PC-9 (cell line): ENCODE results near the gene U2SURP. TPM values are rescaled to one million over a fixed set of nuclear protein-coding genes. Genes with fewer than 3 reads are reported as not detected.

Experiments used
- BruUV-seq: library from RNA; stranded (reverse); fragments of 400-500 nt; replicated peaks from 2 replicates; lab custom pipeline; 2021; lab: Mats Ljungman, UMichigan
- CTCF ChIA-PET: fragments of 300-600 bp; sonication (Branson Sonifier 250); formaldehyde crosslinking; loops from one replicate; lab custom pipeline; 2022; ENCODE audit warnings: antibody characterized with exemption; lab: Charles Lee
- POLR2A ChIA-PET: fragments of 300-600 bp; sonication (Branson Sonifier 250); formaldehyde crosslinking; loops from one replicate; lab custom pipeline; 2022; ENCODE audit warnings: antibody characterized with exemption; ENCODE audit not compliant: unreplicated experiment; lab: Charles Lee
- DNase-seq, 2 experiments: peaks; one replicate each; pipeline versions ENCODE4 v3.0.0 to v3.0.0-alpha.2; 2015 to 2022; ENCODE audit warnings: mixed read lengths in 1 of 2
- H2AFZ ChIP-seq: fragments of 200-600 bp; sonication (generic); 2 replicates; pipeline ENCODE4 v1.8.1; 2017; ENCODE audit warnings: antibody characterized with exemption
- H3F3A ChIP-seq: fragments of 200-600 bp; sonication (generic); 2 replicates; pipeline ENCODE4 v1.8.1; 2017; ENCODE audit warnings: antibody characterized with exemption, mild to moderate bottlenecking, low read depth; ENCODE audit not compliant: insufficient read depth
- H3K27ac ChIP-seq: fragments of 200-600 bp; sonication (generic); 2 replicates; pipeline ENCODE4 v1.6.1; 2016; ENCODE audit warnings: mixed run types
- H3K27me3 ChIP-seq: fragments of 200-600 bp; sonication (generic); 2 replicates; pipeline ENCODE4 v1.6.1; 2016; ENCODE audit warnings: low read depth, mixed run types; ENCODE audit not compliant: insufficient read depth
- H3K36me3 ChIP-seq: fragments of 200-600 bp; sonication (generic); 2 replicates; pipeline ENCODE4 v1.6.1; 2016; ENCODE audit warnings: low read depth, mixed run types
- H3K4me1 ChIP-seq: fragments of 200-600 bp; sonication (generic); replicated peaks from 2 replicates; pipeline ENCODE4 v1.6.1; 2016; ENCODE audit warnings: mixed run types; ENCODE audit not compliant: insufficient read depth
- H3K4me2 ChIP-seq: fragments of 200-600 bp; sonication (generic); 2 replicates; pipeline ENCODE4 v1.6.1; 2017; ENCODE audit warnings: mixed run types
- H3K4me3 ChIP-seq: fragments of 200-600 bp; sonication (generic); 2 replicates; pipeline ENCODE4 v1.6.1; 2016; ENCODE audit warnings: mixed run types
- H3K79me2 ChIP-seq: fragments of 200-600 bp; sonication (generic); 2 replicates; pipeline ENCODE4 v1.6.1; 2017; ENCODE audit warnings: low read depth, mixed run types
- H3K9me2 ChIP-seq: fragments of 200-600 bp; sonication (generic); 2 replicates; pipeline ENCODE4 v1.8.1; 2017; ENCODE audit warnings: mild to moderate bottlenecking; ENCODE audit not compliant: insufficient read depth
- H3K9me3 ChIP-seq: fragments of 200-600 bp; sonication (generic); 2 replicates; pipeline ENCODE4 v1.8.1; 2016; ENCODE audit warnings: low read depth; ENCODE audit not compliant: insufficient read depth
- H4K20me1 ChIP-seq: fragments of 200-600 bp; sonication (generic); 2 replicates; pipeline ENCODE4 v1.8.1; 2017; ENCODE audit not compliant: insufficient read depth
- CTCF ChIP-seq: fragments of 200-600 bp; sonication (generic); conservative IDR thresholded peaks from 2 replicates; pipeline ENCODE4 v1.6.1; 2017; ENCODE audit warnings: mixed run types, antibody characterized with exemption, mild to moderate bottlenecking, moderate library complexity
- EZH2 ChIP-seq: fragments of 200-600 bp; sonication (generic); IDR thresholded peaks from 2 replicates; pipeline ENCODE4 v1.8.0; 2017; ENCODE audit warnings: antibody characterized with exemption, low read depth
- intact Hi-C: fragments of 100-400 bp; cut with micrococcal nuclease; formaldehyde crosslinking; loops from one replicate; pipeline ENCODE4 v1.10.0; 2022; ENCODE audit not compliant: unreplicated experiment
- total RNA-seq: library from RNA; stranded (reverse); gene quantifications from 2 replicates; pipeline ENCODE4 v1.2.3, GENCODE V29; 2021

The U2SURP gene
- total RNA-seq, 1 experiment from 2014 or later = 126 TPM

- no peaks in the 10 kb centered on the region for H3K27me3 ChIP-seq
- no peak overlapping the region for H2AFZ ChIP-seq
- CTCF ChIA-PET = no interaction called here
- no peak overlapping the region for H3K4me3 ChIP-seq
- peaks cover 4% of the 10 kb centered on the region for H3K4me1 ChIP-seq
- peaks cover 4% of the 10 kb centered on the region; the same call in 1 of the 2 replicates for H3F3A ChIP-seq
- no TSS peak for BruUV-seq
- POLR2A ChIA-PET = no interaction called here
- no peak for DNase-seq
- intact Hi-C loops = no loop called here
- no peaks in the 10 kb centered on the region for H3K9me2 ChIP-seq
- H3K4me2 ChIP-seq = no peak overlapping the region
- no peaks in the 10 kb centered on the region for H3K9me3 ChIP-seq
- H4K20me1 ChIP-seq = no peaks in the 10 kb centered on the region
- no peaks in the 10 kb centered on the region for H3K36me3 ChIP-seq
- no peak overlapping the region for H3K27ac ChIP-seq
- TF ChIP-seq CTCF = no peak
- no peak for TF ChIP-seq EZH2
- H3K79me2 ChIP-seq = no peaks in the 10 kb centered on the region
Measured at GRCh38 chr3:142971431-142971830, 29.9 kb upstream of the U2SURP start.

- no peaks in the 10 kb centered on the region for H4K20me1 ChIP-seq
- BruUV-seq = no TSS peak
- no peaks in the 10 kb centered on the region for H3K9me3 ChIP-seq
- H3K27ac ChIP-seq = no peak overlapping the region
- POLR2A ChIA-PET = no interaction called here
- no peak overlapping the region for H3K4me3 ChIP-seq
- no peaks in the 10 kb centered on the region for H3K9me2 ChIP-seq
- intact Hi-C loops = no loop called here
- TF ChIP-seq CTCF = no peak
- TF ChIP-seq EZH2 = no peak
- no peak overlapping the region for H2AFZ ChIP-seq
- no peaks in the 10 kb centered on the region for H3K27me3 ChIP-seq
- peaks cover 12% of the 10 kb centered on the region for H3K4me1 ChIP-seq
- H3K79me2 ChIP-seq = no peaks in the 10 kb centered on the region
- CTCF ChIA-PET = no interaction called here
- H3K4me2 ChIP-seq = no peak overlapping the region
- H3K36me3 ChIP-seq = no peaks in the 10 kb centered on the region
- peaks cover 10% of the 10 kb centered on the region for H3F3A ChIP-seq
- no peak for DNase-seq
Measured at GRCh38 chr3:142972092-142972753, 29.1 kb upstream of the U2SURP start.

GRCh38 chr3:142973217-142974009, 28.0 kb upstream of the U2SURP start:
- no peak overlapping the region for H3K4me3 ChIP-seq
- H3K27ac ChIP-seq = no peak overlapping the region
- no peaks in the 10 kb centered on the region for H3K27me3 ChIP-seq
- no peak overlapping the region for H2AFZ ChIP-seq
- peaks cover 13% of the 10 kb centered on the region for H3F3A ChIP-seq
- H3K36me3 ChIP-seq = no peaks in the 10 kb centered on the region
- ChIA-PET CTCF (no interaction called here), POLR2A (no interaction called here)
- intact Hi-C loops = no loop called here
- H3K9me2 ChIP-seq = 0 out of 2 replicates have a peak, but pooled peaks cover 3% of the 10 kb centered on the region
- DNase-seq = no peak
- H4K20me1 ChIP-seq = no peaks in the 10 kb centered on the region
- H3K79me2 ChIP-seq = no peaks in the 10 kb centered on the region
- peaks cover 15% of the 10 kb centered on the region for H3K4me1 ChIP-seq
- no peaks in the 10 kb centered on the region for H3K9me3 ChIP-seq
- H3K4me2 ChIP-seq = no peak overlapping the region
- no peak for TF ChIP-seq CTCF
- TF ChIP-seq EZH2 = no peak
- BruUV-seq = no TSS peak
